Mesenteric fat pad (tissue), 1 donor: ENCODE data around the gene GALNT4. TPM values are rescaled to one million over a fixed set of nuclear protein-coding genes. Genes with fewer than 3 reads are reported as not detected.

ENCODE experiments used
- DNase-seq: peaks from one replicate; pipeline ENCODE4 v3.0.0-alpha.2; 2020; ENCODE audit warnings: low spot score
- total RNA-seq: library from RNA; stranded (reverse); fragmentation: NEBNext Ultra II Directional; extraction: Animal tissue kit (Norgen Biotek cat#: 25700); gene quantifications from one replicate; pipeline ENCODE4 v1.2.1, GENCODE V29; 2021
- donor health status: DM: yes; HTN: yes; CAD: no.

The GALNT4 gene
- total RNA-seq, 1 donor from 2014 or later, result 6.7 TPM

GRCh38 chr12:89537389-89537788 is 12.8 kb upstream of the GALNT4 start:
- DNase-seq, result no peak

GRCh38 chr12:89529738-89530137 is 5.1 kb upstream of the GALNT4 start:
- no peak for DNase-seq

DNA sequence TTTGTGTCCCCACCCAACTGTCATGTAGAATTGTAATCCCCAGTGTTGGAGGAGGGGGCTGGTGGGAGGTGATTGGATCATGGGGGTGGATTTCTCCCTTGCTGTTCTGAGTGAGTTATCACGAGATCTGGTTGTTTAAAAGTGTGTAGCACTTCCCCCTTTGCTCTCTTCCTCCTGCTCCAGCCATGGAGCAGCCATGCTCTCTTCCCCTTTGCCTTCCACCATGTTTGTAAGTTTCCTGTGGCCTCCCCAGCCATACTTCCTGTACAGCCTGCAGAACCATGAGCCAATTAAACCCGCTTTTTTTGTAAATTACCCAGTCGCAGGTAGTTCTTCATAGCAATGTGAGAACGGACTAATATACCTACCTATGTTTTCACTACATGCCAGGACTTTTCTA is 3.8 kb upstream of the GALNT4 start:
- DNase-seq, result no peak

DNA sequence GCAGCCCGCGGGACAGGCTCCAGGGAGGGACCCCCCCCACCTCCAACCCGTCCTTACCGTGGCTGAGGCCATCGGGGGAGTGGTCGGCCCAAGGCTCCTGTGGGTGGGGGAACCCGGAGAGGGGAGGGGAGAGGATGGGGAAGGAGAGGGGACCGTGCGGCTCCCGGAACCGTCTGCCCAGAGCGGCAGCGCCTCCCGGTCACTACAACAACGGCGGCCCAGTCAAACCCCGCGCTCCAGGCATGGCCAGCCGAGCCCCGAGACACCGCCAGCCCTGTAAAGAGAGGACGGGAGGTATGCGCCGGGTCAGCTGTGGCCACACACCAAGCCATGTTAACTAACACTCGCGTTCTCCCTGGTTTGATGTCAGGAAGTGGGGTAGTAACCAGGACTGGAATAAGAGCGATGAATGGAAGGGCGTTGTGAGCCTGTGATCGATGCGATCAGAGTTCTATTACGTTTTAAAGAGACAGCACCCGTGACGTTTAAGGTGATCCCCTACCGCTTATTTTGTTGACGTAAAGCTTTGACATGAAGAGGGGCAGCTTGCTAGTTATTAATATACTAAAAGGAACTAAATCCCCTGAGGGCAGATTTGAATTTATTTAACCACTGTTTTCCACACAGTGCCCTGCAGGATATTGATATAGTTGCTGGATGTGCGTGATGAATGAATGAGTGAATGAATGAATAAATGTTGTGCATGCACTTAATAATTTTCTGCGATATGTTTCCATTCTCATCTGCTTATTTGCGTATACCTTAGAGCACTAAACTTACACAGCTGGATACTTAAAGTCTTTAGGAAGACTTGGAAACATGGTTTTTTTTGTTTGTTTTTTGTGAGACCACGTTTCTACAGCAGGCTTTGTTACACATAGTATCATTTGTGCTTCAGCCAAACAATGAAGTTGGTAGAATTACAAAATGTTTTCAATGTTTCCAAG is 1.5 kb upstream of the GALNT4 start, which contains the start of gene POC1B:
Gene POC1B, minus strand, starts transcription at position 224 of the 947 bp plus-strand sequence. Its CDS starts 152 bp downstream, at position 72.
- DNase-seq, result peak; percentile 93

DNA sequence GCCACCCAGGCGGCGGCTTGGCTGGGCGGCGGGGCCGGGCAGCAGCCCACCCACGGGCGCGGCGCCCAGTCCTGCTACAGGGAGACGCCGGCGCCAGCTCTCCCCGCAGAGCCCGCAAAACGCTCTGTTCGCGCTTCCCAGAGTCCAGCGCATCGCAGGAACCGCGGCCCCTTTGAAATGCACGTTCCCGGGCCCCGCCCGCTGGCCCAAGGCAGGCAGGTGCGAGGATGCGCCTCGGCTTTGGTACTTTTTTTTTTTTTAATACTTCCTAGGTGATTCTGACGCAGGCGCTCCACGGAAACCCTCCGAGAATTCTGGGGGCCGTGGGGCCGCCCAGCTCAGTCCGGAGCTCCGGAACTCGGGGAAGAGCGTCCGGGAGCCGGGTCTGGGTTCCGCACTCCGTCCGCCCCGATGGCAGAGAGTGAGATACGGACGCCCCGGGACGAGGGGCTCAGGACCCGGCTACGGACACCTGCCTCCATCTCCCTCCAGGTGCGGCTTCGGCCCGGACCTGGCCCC is 768 bp upstream of the GALNT4 start:
- DNase-seq, result no peak

- DNase-seq, result no peak
Measured at GRCh38 chr12:89523843-89524540, 604 bp downstream of the GALNT4 start.

DNA sequence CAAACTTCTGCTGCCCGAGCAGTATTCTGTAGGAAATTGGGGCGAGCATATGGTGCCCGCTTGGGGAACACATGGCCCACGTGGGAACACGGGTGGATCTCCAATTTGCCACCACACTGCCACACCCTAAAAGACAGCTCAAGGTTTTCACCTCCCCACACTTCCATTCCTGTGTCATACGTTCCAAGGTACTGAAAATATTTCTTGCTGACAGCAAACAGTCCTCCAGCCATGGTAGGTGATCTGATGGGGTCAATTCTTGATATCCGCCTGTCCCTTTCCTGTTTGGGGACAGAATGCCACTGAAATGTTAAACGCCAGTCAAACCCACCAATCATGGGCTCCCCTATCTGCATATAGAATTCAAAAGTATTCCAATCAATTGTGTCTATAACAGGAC is 1.2 kb downstream of the GALNT4 start:
- DNase-seq, result no peak

DNA sequence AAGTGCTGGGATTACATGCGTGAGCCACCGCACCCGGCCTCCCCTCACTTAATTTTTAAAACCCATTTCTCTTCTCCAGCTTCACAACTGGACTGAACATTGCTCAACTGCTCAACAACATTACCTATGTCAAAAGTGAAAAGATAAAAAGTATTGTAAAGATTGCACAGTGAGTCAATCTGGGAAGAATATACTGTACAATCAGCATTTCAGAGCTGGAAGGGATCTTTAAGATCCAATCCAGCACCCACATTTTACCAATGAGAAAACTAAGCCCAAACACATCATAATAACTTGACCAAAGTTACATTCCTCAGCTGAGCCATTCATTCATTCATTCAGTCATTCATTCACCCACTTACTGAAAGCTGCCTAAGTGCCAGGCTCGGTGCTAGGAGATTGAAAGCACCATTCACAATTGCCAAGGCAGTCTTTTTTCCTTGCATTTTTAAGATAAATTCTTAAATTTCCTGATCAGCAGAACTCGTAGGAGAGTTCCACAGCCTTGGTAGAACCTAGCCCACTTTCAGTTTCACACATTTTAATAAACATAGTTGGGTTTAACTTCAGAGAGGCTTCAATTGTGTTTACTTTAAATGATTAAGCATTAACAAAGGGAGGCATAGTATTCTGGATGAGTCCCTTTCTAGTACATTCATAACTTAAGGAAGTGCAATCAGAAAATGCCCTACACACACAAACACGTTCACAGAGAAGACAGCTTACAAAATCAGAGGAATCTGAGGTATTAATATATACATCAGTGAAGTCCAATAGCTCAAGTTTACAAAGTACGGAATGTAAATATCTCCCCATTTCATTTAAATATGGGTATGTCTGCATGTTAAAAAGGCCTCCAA is 3.0 kb downstream of the GALNT4 start:
- DNase-seq, result no peak

GRCh38 chr12:89517720-89518119 is 6.9 kb downstream of the GALNT4 start:
- no peak for DNase-seq

DNA sequence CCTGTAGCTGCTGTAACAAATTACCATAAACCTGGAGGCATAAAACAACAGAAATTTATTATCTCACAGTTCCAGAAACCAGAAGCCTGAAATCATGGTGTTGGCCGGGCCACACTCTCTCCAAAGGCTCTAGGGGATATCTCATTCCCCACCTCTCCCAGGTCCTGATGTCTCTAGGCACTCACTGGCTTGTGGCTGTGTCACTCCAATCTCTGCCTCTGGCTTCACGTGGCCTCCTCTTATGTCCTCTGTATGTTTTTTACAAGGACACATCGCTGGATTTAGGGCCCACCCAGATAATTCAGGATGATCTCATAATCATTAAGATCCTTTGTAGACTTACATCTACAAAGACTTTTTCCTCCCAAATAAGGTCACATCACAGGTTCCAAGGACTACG is 8.0 kb downstream of the GALNT4 start:
- no peak for DNase-seq

GRCh38 chr12:89514751-89515150 is 9.8 kb downstream of the GALNT4 start:
- no peak for DNase-seq

DNA sequence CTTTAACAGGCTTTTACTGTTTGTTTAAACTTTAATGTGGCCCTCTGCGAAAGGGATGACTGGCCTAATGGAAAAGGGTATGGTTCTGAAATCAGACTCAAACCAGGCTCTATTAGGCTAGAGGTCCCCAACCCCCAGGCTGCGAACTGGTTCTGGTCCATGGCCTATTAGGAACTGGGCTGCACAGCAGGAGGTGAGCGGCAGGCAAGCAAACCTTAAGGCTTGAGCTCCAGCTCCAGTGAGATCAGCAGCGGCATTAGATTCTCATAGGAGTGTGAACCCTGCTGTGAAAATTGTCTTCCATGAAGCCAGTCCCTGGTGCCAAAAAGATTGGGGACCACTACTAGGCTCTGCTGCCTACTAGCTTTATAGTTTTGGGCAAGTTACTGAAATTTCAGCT is 11.1 kb downstream of the GALNT4 start:
- no peak for DNase-seq

GRCh38 chr12:89507015-89507824 is 17.4 kb downstream of the GALNT4 start:
- no peak for DNase-seq

- DNase-seq, result no peak
Measured at GRCh38 chr12:89506050-89506449, 18.5 kb downstream of the GALNT4 start.

- no peak for DNase-seq
Measured at GRCh38 chr12:89504560-89505346, 19.8 kb downstream of the GALNT4 start.

- no peak for DNase-seq
Measured at GRCh38 chr12:89501793-89502192, 22.8 kb downstream of the GALNT4 start.

- DNase-seq, result no peak
Measured at GRCh38 chr12:89499857-89500256, 24.7 kb downstream of the GALNT4 start.

DNA sequence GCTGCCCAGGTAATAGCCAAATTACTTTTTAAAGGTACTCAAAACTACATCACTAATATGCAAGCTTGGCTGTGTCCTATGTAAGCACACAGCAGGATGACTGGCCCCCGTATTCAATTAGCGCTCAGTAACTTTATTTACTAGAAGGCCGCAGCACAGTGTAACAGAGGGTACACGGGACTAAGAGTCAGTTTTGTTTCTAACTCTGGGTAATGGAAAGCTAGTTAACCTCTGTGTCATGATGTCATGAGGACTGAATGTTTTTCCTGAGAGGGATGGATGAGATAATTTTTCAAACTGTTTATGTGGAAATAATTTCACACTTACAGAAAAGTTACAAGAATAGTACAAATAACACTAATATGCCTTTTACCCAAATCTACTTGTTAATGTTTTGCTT is 27.1 kb downstream of the GALNT4 start:
- DNase-seq, result no peak

DNA sequence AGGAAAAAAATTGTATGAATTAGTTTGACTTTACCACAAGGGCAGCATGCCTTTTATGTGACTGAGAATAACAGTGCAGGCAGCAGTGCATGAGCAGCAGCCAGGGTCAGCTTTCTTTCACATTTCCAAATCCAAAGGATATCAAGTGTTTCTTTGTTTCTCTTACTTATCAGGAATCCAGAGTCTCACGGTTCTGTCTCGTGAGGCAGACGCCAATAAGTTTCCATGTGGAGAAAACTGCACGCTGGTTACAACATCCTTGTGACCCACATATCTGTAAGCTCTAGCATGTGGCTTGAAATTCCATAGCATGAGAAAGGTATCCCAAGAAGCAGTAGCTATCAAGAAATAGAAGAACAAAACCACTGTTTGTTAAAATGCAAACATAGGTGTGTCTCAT is 27.6 kb downstream of the GALNT4 start:
- no peak for DNase-seq
